OCI-LY1 (cell line): ENCODE results near the gene ARHGEF12.

ENCODE experiments used
- H2AFZ ChIP-seq: fragments of 200-600 bp; sonication (generic), shearing (Covaris generic); 2 replicates; pipeline ENCODE4 v1.6.0; 2014; ENCODE audit warnings: antibody characterized with exemption, mild to moderate bottlenecking, low read length
- H3F3A ChIP-seq: fragments of 200-600 bp; sonication (generic), shearing (Covaris generic); 2 replicates; pipeline ENCODE4 v1.6.0; 2014; ENCODE audit warnings: mild to moderate bottlenecking, antibody characterized with exemption, low read length, moderate library complexity; ENCODE audit not compliant: insufficient read depth
- H3K27ac ChIP-seq: fragments of 200-600 bp; sonication (generic); 2 replicates; pipeline ENCODE4 v1.5.1; 2014; ENCODE audit warnings: low read length, mixed run types, mild to moderate bottlenecking, low read depth; ENCODE audit not compliant: poor library complexity, severe bottlenecking
- H3K27me3 ChIP-seq: fragments of 200-600 bp; sonication (generic); 2 replicates; pipeline ENCODE4 v1.6.0; 2014; ENCODE audit warnings: antibody characterized with exemption, mild to moderate bottlenecking, low read length, moderate library complexity; ENCODE audit not compliant: insufficient read depth
- H3K36me3 ChIP-seq: fragments of 200-600 bp; sonication (generic); 2 replicates; pipeline ENCODE4 v1.6.1; 2014; ENCODE audit warnings: mild to moderate bottlenecking, antibody characterized with exemption, low read length, moderate library complexity, mixed read lengths; ENCODE audit not compliant: insufficient read depth
- H3K4me1 ChIP-seq: fragments of 200-600 bp; sonication (generic); 2 replicates; pipeline ENCODE4 v1.5.1; 2014; ENCODE audit warnings: mild to moderate bottlenecking, low read length, moderate library complexity; ENCODE audit not compliant: insufficient read depth, severe bottlenecking
- H3K4me2 ChIP-seq: fragments of 200-600 bp; sonication (generic), shearing (Covaris generic); 2 replicates; pipeline ENCODE4 v1.6.1; 2014; ENCODE audit warnings: low read length
- H3K4me3 ChIP-seq: fragments of 200-600 bp; sonication (generic); 2 replicates; pipeline ENCODE4 v1.5.1; 2014; ENCODE audit warnings: low read length, low read depth, mild to moderate bottlenecking, mixed read lengths; ENCODE audit not compliant: poor library complexity, severe bottlenecking
- H3K79me2 ChIP-seq: fragments of 200-600 bp; shearing (Covaris generic); 2 replicates; pipeline ENCODE4 v1.6.1; 2016; ENCODE audit warnings: mixed run types, low read length, mixed read lengths; ENCODE audit not compliant: insufficient read depth
- H3K9ac ChIP-seq: fragments of 200-600 bp; sonication (generic), shearing (Covaris generic); 2 replicates; pipeline ENCODE4 v1.6.1; 2014; ENCODE audit warnings: mild to moderate bottlenecking, low read length, mixed read lengths
- H3K9me2 ChIP-seq: fragments of 200-600 bp; sonication (generic), shearing (Covaris generic); 2 replicates; pipeline ENCODE4 v1.6.1; 2014; ENCODE audit warnings: low read depth, mild to moderate bottlenecking, low read length, mixed read lengths
- H3K9me3 ChIP-seq: fragments of 200-600 bp; shearing (Covaris generic); 2 replicates; pipeline ENCODE4 v1.6.1; 2014; ENCODE audit warnings: low read length, mixed read lengths
- H4K20me1 ChIP-seq: fragments of 200-600 bp; sonication (generic), shearing (Covaris generic); 2 replicates; pipeline ENCODE4 v1.6.0; 2016; ENCODE audit warnings: mild to moderate bottlenecking, low read length; ENCODE audit not compliant: insufficient read depth
- CTCF ChIP-seq: fragments of 200-600 bp; sonication (generic), shearing (Covaris generic); IDR thresholded peaks from 2 replicates; pipeline ENCODE4 v1.5.1; 2017; ENCODE audit warnings: mild to moderate bottlenecking, antibody characterized with exemption, low read length, moderate library complexity, mixed read lengths
- EZH2 ChIP-seq: fragments of 200-600 bp; sonication (generic), shearing (Covaris generic); IDR thresholded peaks from 2 replicates; pipeline ENCODE4 v1.8.0; 2017; ENCODE audit warnings: borderline replicate concordance, mixed run types, mild to moderate bottlenecking, antibody characterized with exemption, low read length, moderate library complexity, mixed read lengths

The ARHGEF12 gene

GRCh38 chr11:120343429-120343828 is 7.2 kb downstream of the ARHGEF12 start:
- Histone ChIP-seq H3K79me2 (no peaks in the 10 kb centered on the region), H3K27ac (no peak overlapping the region), H3K4me2 (no peak overlapping the region), H3K4me1 (peaks cover 8% of the 10 kb centered on the region), H3K9me3 (0 out of 2 replicates have a peak, but pooled peaks cover 3% of the 10 kb centered on the region), H3K36me3 (no peaks in the 10 kb centered on the region; the same call in 1 of the 2 replicates), H3K4me3 (no peak overlapping the region), H3F3A (no peaks in the 10 kb centered on the region), H3K9ac (no peak overlapping the region), H2AFZ (no peak overlapping the region), H4K20me1 (no peaks in the 10 kb centered on the region), H3K9me2 (no peaks in the 10 kb centered on the region), H3K27me3 (peaks cover 7% of the 10 kb centered on the region; the same call in 1 of the 2 replicates)
- TF ChIP-seq CTCF (no peak), EZH2 (no peak)

DNA sequence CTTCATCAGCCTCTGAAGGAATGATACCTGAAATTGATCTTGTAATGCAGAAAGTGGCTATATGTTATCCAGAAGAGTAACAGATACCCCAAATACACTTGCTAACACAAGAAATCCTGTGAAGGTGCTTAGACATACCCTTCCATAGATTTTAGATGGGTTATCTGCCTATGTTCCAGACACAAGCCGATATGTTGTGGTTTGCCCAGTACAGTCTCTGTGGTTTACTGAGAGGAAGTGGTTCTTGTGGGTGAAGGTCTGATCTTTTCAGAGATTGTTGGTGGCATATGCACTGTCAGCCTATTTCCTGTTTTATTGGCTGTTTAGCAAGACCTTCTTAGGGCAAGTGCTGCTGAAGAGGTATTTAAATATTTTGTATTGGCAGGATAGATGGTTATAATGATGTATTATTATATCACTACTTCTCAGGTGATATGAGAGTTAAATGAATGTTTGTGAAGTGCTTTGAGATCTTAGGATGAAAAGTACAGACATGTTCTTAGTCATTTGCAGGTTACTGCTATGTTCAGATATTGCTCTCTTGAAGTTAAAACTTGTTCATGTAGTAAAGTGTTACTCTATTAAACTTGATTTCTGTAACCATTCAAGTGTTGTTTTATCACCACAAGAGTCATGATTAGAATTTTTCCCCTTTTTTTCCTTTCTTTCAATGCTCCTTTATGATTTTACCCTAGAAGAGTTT is 8.2 kb downstream of the ARHGEF12 start:
- H3K27ac ChIP-seq, result no peak overlapping the region
- H3K27me3 ChIP-seq, result peaks cover 7% of the 10 kb centered on the region; the same call in 1 of the 2 replicates
- H3K4me1 ChIP-seq, result peaks cover 8% of the 10 kb centered on the region
- no peaks in the 10 kb centered on the region for H3K79me2 ChIP-seq
- no peak overlapping the region for H2AFZ ChIP-seq
- no peak overlapping the region for H3K4me2 ChIP-seq
- TF ChIP-seq EZH2, result no peak
- TF ChIP-seq CTCF, result no peak
- H3K4me3 ChIP-seq, result no peak overlapping the region
- no peaks in the 10 kb centered on the region for H3K9me2 ChIP-seq
- no peaks in the 10 kb centered on the region for H4K20me1 ChIP-seq
- no peak overlapping the region for H3K9ac ChIP-seq
- 0 out of 2 replicates have a peak, but pooled peaks cover 3% of the 10 kb centered on the region for H3K9me3 ChIP-seq
- no peaks in the 10 kb centered on the region for H3F3A ChIP-seq
- H3K36me3 ChIP-seq, result no peaks in the 10 kb centered on the region; the same call in 1 of the 2 replicates

GRCh38 chr11:120346233-120346632 is 10.0 kb downstream of the ARHGEF12 start:
- Histone ChIP-seq H3K79me2 (no peaks in the 10 kb centered on the region), H3K27me3 (peaks cover 7% of the 10 kb centered on the region; the same call in 1 of the 2 replicates), H3K4me1 (peaks cover 8% of the 10 kb centered on the region), H3K4me2 (no peak overlapping the region), H2AFZ (no peak overlapping the region), H4K20me1 (no peaks in the 10 kb centered on the region), H3K27ac (no peak overlapping the region), H3F3A (no peaks in the 10 kb centered on the region), H3K9me3 (0 out of 2 replicates have a peak, but pooled peaks cover 3% of the 10 kb centered on the region), H3K4me3 (no peak overlapping the region), H3K9me2 (no peaks in the 10 kb centered on the region), H3K9ac (no peak overlapping the region), H3K36me3 (no peaks in the 10 kb centered on the region; the same call in 1 of the 2 replicates)
- TF ChIP-seq EZH2 (no peak), CTCF (no peak)
